ENCODE results near the gene GAGE12J.
"Not testable (repeated sequence)": the region's sequence is repeated elsewhere in the genome, so short reads cannot be mapped to it uniquely, and the experiment has no call there.

Gene GAGE12J

GRCh38 chrX:49310371-49310770, 11.5 kb upstream of the GAGE12J start:
- ATAC-seq (no peak), DNase-seq (no peak)

DNA sequence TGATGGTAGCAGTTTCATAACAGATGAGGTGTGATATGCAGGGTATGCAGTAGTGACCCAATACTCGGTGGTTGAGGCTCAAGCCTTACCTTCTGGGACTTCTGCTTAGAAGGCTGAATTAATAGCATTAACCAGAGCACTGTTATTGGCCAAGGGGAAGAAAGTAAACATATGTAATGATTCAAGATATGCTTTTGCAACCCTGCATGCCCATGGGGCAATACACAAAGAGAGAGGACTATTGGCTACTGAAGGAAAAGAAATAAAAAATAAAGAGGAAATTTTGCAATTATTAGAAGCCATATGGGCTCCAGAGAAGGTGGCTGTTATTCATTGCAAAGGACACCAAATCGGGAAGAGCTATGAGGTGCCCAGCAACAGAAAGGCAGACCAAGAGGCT, 9.7 kb upstream of the GAGE12J start:
- no peak for ATAC-seq

DNA sequence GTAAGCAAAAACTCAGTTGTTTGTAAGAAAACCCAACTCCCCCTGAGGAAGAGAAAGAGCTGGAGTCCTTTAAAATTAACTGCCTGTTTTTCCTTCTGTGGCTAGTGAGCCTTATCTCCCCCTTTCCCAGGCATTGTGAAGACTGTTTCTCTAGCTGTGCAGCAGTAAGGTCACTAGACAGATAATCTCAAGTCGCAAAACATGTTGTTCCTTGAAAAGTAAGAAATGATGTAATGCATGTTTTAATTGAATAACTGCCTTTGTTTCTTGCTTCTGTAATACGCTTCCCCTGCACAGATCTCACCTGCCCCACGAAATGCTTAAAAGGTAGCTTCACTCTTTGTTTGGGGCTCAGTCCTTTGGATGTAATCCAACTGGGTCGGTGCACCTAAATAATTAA, 5.8 kb upstream of the GAGE12J start:
- ATAC-seq (no peak), DNase-seq (no peak)

More for the DNA sequence above, 9.7 kb upstream of the GAGE12J start:
- DNase-seq: no peak

DNA sequence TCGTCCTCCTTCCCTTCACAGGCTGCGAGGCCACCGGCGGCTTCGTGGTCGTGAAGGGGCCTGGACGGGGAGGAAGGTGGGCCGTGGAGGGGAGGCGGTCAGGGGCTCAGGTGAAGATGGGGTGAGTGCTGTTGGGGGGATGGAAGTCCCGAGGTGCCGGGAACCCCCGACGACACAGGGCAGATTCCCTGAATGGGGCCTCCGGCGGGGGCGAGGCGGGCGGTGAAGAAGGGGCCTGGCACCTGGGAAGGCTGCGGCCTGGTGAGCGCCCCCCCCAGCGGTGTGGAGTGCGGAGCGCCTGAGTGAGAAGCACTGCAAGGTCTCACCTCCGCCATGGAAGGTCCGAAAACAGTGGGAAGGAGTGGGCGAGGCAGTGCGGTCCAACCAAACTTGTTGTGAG, 429 bp downstream of the GAGE12J start:
- DNase-seq, ATAC-seq: not testable (repeated sequence)

DNA sequence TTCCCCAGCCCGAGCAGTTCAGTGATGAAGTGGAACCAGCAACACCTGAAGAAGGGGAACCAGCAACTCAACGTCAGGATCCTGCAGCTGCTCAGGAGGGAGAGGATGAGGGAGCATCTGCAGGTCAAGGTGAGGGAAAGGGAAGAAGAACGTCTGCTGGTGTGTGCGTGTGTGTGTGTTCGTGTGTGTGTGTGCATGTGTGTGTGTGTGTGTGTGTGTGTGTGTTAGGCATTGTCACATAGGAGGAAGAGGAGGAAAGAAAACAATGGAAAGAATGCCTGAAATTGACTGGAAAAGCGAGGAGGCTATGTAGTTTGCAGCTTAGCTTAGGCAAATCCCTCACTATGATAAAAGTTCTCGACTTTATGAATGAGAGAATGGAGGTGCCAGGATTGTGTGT, 1.9 kb downstream of the GAGE12J start:
- DNase-seq, ATAC-seq: not testable (repeated sequence)

GRCh38 chrX:49330421-49330820, 8.6 kb downstream of the GAGE12J start:
- not testable (repeated sequence) for ATAC-seq, DNase-seq

DNA sequence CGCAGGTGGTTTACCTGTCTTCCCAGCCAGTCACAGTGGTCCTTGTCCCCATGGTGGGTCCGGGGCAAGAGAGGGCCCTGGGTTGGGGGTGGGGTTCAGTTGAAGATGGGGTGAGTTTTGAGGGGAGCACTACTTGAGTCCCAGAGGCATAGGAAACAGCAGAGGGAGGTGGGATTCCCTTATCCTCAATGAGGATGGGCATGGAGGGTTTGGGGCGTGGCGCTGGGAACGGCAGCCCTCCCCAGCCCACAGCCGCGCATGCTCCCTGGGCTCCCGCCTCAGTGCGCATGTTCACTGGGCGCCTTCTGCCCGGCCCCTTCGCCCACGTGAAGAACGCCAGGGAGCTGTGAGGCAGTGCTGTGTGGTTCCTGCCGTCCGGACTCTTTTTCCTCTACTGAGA, 9.4 kb downstream of the GAGE12J start, which contains the start of gene GAGE13:
GAGE13 (plus strand) TSS at position 301 of the 400 bp plus-strand sequence. CDS start 1,156 bp downstream, outside the sequence.
- not testable (repeated sequence) for DNase-seq, ATAC-seq

GRCh38 chrX:49331841-49332240, 10.0 kb downstream of the GAGE12J start:
- DNase-seq, ATAC-seq: not testable (repeated sequence)

- ATAC-seq, DNase-seq: not testable (repeated sequence)
These were observed 19.6 kb downstream of the GAGE12J start for GRCh38 chrX:49341449-49341848.

- not testable (repeated sequence) for ATAC-seq, DNase-seq
These were observed 22.8 kb downstream of the GAGE12J start for GRCh38 chrX:49344496-49345175.

- not testable (repeated sequence) for DNase-seq, ATAC-seq
These were observed 23.6 kb downstream of the GAGE12J start for GRCh38 chrX:49345402-49345801.

- ATAC-seq, DNase-seq: not testable (repeated sequence)
These were observed 24.3 kb downstream of the GAGE12J start for GRCh38 chrX:49346150-49346549.
